Right lobe of liver (tissue), 4 donors: ENCODE data around the gene ZNF774.

ENCODE experiments used
- POLR2A ChIP-seq: fragments of 450-650 bp; IDR thresholded peaks from one replicate; pipeline ENCODE4 v1.6.1; 2017; ENCODE audit warnings: antibody characterized with exemption, mild to moderate bottlenecking
- TF ChIP-seq, protein P1 (sequence below), 4 donors: fragments of 200-600 bp in 3 of 4; fragments of 450-650 bp in 1 of 4; IDR thresholded peaks; one replicate each; pipeline versions ENCODE4 v1.5.1 to v1.8.0; 2016 to 2022; ENCODE audit warnings: antibody characterized with exemption in 4 of 4, mild to moderate bottlenecking in 2 of 4
- donor health status: DM: no; HTN: no; CAD: no.
- donor health status: DM: no; HTN: no; CAD: no.
- donor health status: DM: no; HTN: yes; CAD: no.

DNA sequence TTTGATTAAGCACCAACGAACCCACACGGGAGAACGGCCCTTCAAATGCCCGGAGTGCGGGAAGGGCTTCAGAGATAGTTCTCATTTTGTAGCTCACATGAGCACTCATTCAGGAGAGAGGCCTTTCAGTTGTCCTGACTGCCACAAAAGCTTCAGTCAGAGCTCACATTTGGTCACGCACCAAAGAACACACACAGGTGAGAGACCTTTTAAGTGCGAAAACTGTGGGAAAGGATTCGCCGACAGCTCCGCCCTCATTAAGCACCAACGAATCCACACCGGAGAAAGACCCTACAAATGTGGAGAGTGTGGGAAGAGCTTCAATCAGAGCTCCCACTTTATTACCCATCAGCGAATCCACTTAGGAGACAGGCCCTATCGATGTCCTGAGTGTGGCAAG, 8.7 kb downstream of the ZNF774 start:
- TF ChIP-seq, protein P1, sequence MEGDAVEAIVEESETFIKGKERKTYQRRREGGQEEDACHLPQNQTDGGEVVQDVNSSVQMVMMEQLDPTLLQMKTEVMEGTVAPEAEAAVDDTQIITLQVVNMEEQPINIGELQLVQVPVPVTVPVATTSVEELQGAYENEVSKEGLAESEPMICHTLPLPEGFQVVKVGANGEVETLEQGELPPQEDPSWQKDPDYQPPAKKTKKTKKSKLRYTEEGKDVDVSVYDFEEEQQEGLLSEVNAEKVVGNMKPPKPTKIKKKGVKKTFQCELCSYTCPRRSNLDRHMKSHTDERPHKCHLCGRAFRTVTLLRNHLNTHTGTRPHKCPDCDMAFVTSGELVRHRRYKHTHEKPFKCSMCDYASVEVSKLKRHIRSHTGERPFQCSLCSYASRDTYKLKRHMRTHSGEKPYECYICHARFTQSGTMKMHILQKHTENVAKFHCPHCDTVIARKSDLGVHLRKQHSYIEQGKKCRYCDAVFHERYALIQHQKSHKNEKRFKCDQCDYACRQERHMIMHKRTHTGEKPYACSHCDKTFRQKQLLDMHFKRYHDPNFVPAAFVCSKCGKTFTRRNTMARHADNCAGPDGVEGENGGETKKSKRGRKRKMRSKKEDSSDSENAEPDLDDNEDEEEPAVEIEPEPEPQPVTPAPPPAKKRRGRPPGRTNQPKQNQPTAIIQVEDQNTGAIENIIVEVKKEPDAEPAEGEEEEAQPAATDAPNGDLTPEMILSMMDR (IDR thresholded peaks at IDR 0.05): no peak
- TF ChIP-seq POLR2A: no peak
